NCI-H446 treated with DMSO at 0.1 percent for 48 hours (cell line): Measurements from ENCODE around the gene ADGRF4.
"Not testable (repeated sequence)": the region's sequence is repeated elsewhere in the genome, so short reads cannot be mapped to it uniquely, and the experiment has no call there.

Source experiments
- DNase-seq: peaks from one replicate; lab custom pipeline; 2025; lab: John Stamatoyannopoulos, UW

Gene ADGRF4

DNA sequence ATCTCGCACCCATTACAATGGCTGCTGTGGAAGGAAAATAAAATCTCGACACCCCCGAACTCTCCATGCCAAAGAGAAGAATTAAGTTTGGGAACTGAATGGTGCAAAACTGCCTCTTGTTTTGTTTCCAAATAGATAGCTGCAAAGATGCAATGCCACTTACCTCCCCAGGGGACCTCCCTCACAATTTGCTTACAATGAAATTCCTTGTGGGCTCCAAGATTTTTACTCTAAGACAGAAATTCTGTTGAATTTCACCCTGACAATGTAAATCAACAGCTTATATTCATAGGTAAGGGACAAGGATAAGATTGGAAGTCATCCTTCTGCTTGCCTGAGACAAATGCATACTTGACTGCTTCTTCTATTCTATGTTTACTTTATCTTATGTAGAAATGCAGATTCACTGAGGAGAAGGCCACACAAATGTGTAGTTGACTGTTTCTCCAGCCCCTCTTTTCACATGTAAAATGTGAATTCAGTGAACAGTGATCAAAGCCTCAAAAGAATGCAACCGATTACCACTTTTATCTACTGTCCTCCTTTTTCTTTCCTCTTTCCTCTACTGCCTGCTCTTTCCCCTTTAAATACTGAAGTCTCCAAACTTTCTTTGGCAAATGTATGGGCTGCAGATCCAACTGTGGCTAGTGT is 36.6 kb downstream of the ADGRF4 start:
- no peak for DNase-seq

DNA sequence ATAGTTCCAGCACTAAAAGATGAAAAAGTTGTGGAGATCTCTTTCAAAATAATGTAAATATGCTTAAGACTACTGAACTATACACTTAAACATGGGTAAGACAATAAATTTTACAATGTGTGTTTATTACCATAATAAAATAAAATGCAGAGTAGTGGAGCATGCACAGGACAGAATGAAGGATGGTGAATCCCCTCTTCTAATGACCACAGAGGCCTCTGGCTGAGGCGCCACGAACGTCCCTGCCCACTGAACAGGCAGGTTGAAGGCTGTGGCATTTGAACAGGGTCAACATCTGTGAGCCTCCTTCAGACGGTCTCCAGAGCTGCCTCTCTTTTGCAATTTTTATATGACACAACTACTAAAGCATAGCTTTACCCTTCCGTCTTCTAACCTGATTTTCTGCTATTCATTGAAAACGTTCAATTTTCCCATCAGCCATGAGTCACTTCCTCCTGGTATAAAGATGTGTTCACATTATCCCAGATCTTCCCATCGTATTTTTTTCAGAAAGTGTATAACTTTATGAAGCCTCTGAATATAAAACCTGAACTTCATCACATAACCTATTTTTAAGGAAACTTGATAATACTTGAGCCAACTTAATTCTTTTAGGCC is 37.8 kb downstream of the ADGRF4 start:
- DNase-seq = no peak

DNA sequence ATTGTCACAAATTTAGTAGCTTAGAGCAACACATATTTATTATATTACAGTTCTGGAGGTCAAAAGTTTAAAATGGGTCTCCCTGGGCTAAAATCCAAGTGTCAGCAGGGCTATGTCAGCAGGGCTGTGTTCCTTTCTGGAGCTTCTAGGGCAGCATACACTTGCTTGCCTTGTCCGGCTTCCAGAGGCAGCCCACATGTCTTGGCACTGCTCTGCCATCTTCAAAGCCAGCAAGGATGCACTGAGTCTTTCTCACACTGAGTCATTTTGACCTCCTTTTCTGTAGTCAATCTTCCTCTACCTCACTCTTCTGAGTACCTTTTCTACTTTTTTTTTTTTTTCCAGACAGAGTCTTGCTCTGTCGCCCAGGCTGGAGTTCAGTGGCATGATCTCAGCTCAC is 39.0 kb downstream of the ADGRF4 start:
- peak; percentile 8 for DNase-seq

DNA sequence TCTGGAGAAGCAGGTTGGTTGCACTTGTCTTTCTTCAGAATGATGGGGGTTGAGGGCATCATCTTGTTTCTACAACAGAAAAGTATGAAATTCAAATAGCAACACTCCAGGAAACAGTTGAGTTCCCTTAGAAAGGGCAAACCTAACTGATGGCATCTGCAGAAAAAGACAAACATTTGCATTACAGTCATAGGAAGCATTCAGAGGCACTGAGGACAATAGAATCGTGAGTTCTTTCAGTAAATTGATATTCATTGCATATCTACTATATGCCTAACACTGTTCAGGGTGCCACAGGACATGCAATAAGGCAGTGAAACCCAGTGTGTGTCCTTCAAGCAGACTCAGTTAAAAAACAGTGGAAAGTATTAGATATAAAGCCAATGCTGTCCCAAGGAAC is 42.3 kb downstream of the ADGRF4 start:
- DNase-seq = no peak

DNA sequence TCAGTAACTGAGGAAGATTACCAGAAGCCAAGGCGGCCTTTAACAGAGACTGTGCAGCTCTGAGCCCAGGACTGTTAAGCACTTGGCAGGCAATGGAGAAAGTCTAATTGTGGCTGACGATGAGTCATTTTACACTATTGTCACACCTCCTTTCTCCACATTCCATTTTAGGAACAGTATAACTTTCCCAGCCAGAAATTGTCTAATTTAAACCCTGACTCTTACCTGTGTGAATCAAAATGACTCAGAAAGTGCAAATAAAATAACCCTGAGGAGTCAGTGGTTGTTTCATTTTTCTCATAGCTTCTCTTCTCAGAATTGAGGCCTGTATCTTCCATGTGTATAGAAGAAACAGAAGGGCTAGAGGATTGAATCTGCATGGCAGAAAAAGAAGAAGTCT is 43.4 kb downstream of the ADGRF4 start:
- peak; percentile 43 for DNase-seq

DNA sequence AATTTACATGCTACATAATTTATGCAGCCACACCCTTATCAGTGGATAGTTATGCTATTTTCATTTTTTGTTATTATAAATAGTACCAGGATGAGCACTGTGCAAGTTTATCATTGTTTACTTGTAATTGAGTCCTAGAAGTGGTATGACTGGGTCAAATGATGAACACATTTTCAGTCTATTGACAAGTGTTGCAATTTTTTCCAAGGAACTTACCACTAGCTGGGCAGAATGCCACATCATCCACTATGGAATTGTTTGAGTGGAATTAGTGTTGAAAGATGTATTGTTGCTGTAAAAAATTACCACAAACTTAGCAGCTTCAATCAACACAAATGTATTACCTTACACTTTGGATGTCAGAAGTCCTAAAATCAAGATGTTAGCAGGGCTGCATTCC is 45.4 kb downstream of the ADGRF4 start:
- DNase-seq = peak; percentile 39

DNA sequence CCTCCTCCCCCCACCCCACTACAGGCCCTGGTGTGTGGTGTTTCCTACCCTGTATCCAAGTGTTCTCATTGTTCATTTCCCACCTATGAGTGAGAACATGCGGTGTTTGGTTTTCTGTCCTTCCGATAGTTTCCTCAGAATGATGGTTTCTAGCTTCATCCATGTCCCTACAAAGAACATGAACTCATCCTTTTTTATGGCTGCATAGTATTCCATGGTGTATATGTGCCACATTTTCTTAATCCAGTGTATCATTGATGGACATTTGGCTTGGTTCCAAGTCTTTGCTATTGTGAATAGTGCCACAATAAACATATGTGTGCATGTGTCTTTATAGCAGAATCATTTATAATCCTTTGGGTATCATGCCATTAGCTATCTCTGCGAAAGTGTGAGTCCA is 46.9 kb downstream of the ADGRF4 start:
- DNase-seq = not testable (repeated sequence)

DNA sequence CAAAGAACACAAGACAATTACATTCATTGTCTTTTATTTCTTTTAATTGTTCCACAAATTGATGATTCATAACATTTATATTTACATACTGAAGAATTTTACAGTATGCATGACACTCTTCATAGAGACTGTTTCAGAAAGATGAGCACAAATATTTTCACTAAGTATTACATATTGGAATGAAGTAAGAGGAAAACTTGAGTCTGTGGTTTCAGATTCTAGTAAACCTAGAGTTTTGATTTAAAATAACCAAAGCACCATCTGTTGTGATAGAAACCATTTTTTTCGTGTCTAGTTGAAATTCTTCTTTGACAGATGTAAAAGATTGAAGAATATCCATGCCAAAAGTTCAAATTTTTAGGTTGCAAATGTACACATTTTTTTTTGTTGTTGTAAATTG is 51.4 kb downstream of the ADGRF4 start:
- DNase-seq = no peak

DNA sequence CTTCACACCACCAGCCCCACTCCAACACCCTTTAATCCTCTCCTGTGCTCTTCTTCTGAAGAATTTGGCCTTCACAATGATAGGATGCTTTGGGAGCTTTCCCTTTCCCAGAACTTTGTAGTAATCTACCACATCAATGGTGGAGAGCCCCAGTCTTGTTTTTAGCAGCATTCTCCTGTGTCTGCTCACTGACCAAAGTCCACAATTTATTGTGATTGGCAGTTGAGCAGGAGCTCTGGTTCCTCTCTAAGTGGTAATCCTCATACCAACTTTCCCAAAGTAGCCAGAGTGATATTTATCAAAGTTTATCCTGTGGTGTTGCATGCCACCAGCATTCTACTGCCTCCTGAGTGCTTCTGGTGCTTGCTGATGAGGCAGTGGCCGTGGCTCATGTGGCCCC is 54.4 kb downstream of the ADGRF4 start:
- no peak for DNase-seq

DNA sequence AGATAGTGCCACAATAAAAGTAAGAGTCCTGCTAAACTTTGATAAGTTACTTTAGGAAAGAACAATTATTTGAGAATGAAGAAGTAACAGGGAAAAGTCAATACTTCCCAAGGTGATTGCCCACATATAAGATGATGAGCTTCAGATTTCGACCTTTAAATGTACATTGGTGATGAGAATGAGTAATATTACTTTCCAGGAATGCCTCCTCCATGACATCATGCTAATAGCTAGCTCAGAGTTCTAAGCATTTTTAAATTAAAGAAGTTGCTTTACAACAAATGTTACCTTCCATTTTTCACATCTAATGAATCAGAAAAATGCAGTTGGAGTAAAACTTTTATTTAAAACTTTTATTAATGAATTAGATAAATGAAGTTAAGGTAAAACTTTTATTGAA is 61.0 kb downstream of the ADGRF4 start:
- no peak for DNase-seq

DNA sequence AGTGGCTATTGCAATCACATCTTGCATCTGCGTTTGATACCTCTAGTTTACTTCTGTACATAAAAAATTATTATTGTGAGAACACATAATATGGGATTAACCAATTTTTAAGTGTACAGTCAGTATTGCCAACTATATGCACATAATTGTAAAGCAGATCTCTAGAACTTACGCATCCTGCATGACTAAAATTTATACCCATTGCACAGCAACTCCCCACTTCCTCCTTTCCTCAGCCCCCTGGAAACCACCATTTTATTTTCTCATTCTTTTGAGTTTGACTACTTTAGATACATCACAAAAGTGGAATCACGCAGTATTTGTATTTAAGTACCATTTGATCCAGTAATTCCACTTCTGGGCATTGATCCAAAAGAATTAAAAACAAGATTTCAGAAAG is 64.1 kb downstream of the ADGRF4 start:
- DNase-seq = no peak

DNA sequence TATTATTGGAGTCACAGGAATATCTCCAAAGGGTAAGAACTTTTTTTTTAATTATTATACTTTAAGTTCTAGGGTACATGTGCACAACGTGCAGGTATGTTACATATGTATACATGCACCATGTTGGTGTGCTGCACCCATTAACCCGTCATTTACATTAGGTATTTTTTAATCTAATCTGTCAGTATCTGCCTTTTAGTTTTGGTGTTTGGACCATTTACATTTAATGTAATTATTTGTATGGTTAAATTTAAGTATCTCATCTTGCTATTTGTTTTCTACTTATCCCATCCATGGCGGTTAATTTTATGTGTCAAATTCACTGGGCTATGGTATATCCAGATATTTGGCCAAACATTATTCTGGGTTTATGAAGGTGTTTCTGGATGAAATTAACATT is 68.1 kb downstream of the ADGRF4 start:
- no peak for DNase-seq

DNA sequence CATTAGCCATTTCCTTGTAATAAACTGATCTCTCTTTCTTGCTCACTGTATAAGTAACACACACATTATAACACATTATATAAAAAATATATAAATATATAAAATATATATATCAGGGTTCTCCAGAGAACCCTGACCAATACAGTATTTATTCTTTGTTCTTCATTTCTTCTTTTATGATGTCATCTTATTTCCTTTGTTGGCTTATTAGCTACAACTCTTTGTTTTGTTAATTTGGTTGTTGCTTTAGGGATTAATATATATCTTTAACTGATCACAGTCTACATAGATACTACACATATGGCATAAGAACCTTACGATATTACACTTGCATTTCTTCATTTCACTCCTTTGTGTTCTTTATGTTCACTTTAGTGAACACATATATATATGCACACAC is 68.7 kb downstream of the ADGRF4 start:
- no peak for DNase-seq

DNA sequence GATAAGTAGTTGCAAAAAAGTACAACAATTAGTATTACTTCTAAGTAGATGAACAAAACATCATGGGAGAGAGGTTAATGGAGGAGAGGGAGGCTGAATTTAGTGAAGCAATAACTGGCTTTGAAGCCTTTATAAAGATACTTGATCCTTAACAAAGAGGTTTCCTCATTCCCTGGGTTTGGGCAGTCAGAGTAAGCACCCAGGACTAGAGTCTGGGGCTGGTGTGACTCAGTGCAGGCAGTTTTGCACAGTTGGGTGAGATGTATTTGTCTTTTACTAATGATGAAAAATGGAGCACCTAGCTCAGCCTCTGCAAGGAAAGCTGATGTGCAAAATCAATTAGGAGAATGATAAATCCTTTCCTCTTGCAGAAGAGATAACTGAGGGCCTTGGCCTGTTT is 71.6 kb downstream of the ADGRF4 start:
- DNase-seq = no peak
